Common myeloid progenitor, CD34-positive (primary cell): ENCODE results near the gene ZNF213.

Experiments
- CTCF ChIA-PET: fragments of 350-600 bp; sonication (Branson Sonifier 250); formaldehyde crosslinking; loops from one replicate; lab custom pipeline; 2021; ENCODE audit warnings: antibody characterized with exemption; lab: Charles Lee
- POLR2A ChIA-PET: fragments of 350-600 bp; sonication (Branson Sonifier 250); formaldehyde crosslinking; loops from one replicate; lab custom pipeline; 2021; ENCODE audit warnings: antibody characterized with exemption; lab: Charles Lee
- DNase-seq, 3 donors: peaks; one replicate each; pipeline versions ENCODE4 v3.0.0 to v3.0.0-alpha.2; 2013
- H3K27ac ChIP-seq, 2 experiments: 1 replicate in 1 of 2; 2 replicates in 1 of 2; pipeline ENCODE4 v1.7.0; 2013; ENCODE audit warnings: inconsistent platforms in 2 of 2, low read length in 2 of 2, mild to moderate bottlenecking in 2 of 2, low read depth in 1 of 2, moderate library complexity in 1 of 2; ENCODE audit not compliant: severe bottlenecking in 2 of 2, insufficient read depth in 1 of 2, poor library complexity in 1 of 2
- H3K27me3 ChIP-seq, 5 experiments: replicated peaks in 2 of 5; 1 replicate in 3 of 5; 2 replicates in 2 of 5; pipeline versions ENCODE4 v1.6.1 to v1.7.0; 2013; ENCODE audit warnings: low read length in 4 of 5, mild to moderate bottlenecking in 2 of 5, moderate library complexity in 2 of 5, inconsistent platforms in 1 of 5; ENCODE audit not compliant: insufficient read depth in 5 of 5, control insufficient read depth in 4 of 5
- H3K36me3 ChIP-seq, 4 experiments: 1 replicate in 2 of 4; 2 replicates in 2 of 4; pipeline versions ENCODE4 v1.6.1 to v1.7.0; 2013; ENCODE audit warnings: low read length in 3 of 4, control low read depth in 1 of 4, mild to moderate bottlenecking in 1 of 4; ENCODE audit not compliant: control insufficient read depth in 4 of 4, insufficient read depth in 4 of 4
- H3K4me1 ChIP-seq, 4 experiments: 1 replicate in 3 of 4; 2 replicates in 1 of 4; pipeline versions ENCODE4 v1.6.1 to v1.7.1; 2013; ENCODE audit warnings: low read length in 3 of 4, mild to moderate bottlenecking in 3 of 4, control low read depth in 1 of 4, inconsistent platforms in 1 of 4, moderate library complexity in 1 of 4; ENCODE audit not compliant: control insufficient read depth in 4 of 4, insufficient read depth in 4 of 4; ENCODE audit errors: control extremely low read depth in 1 of 4
- H3K4me3 ChIP-seq, 7 experiments: 1 replicate in 4 of 7; 2 replicates in 3 of 7; pipeline versions ENCODE4 v1.5.1 to v1.7.0; 2013; ENCODE audit warnings: mild to moderate bottlenecking in 7 of 7, low read length in 6 of 7, moderate library complexity in 6 of 7, inconsistent platforms in 2 of 7, low read depth in 2 of 7, control low read depth in 1 of 7; ENCODE audit not compliant: insufficient read depth in 4 of 7, control insufficient read depth in 1 of 7; ENCODE audit errors: extremely low read depth in 1 of 7
- H3K9me3 ChIP-seq, 5 experiments: 1 replicate in 4 of 5; 2 replicates in 1 of 5; pipeline versions ENCODE4 v1.6.1 to v1.7.1; 2013; ENCODE audit warnings: low read length in 4 of 5, mild to moderate bottlenecking in 2 of 5, inconsistent platforms in 1 of 5, low read depth in 1 of 5, moderate library complexity in 1 of 5; ENCODE audit not compliant: control insufficient read depth in 4 of 5, insufficient read depth in 2 of 5; ENCODE audit errors: control extremely low read depth in 1 of 5
- WGBS: methylation state at CpG from one replicate; pipeline ENCODE4 v1.1.5; 2013; ENCODE audit not compliant: insufficient coverage; 5-methylcytosine and 5-hydroxymethylcytosine counted together

ZNF213 gene

DNA sequence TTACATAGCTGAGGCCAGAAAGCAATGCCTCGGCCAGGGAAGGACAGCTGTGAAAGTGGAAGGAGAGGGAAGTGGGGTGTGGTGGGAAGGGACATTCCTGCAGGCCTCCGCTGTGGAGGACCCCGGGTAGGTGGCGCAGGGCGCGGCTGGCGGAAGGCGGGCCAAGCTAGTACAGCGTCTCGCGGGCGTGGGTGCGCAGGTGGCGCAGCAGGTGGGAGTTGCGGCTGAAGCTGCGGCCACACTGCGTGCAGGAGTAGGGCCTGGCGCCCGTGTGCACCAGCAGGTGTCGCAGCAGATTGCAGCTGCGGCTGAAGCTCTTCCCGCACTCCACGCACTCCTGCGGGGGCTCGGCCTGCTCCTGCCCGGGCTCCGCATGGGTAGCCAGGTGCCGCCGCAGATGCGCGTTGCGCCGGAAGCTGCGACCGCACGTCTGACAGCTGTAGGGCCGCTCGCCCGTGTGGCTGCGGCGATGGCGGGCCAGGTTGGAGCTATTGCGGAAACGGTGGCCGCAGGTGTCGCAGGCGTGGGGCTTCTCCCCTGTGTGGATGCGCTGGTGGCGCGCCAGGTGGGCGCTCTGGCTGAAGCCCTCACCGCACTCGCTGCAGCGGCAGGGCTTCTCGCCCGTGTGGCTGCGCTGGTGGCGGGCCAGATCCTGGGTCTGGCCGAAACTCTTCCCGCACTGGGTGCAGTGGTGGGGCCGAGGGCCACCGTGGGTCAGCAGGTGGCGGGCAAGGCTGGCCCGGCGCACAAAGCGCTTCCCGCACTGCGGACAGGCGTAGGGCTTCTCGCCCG is 45.7 kb upstream of the ZNF213 start:
- Histone ChIP-seq H3K27ac (no peak overlapping the region), H3K4me1 (peaks cover 9 to 62% (median 40%) of the 10 kb centered on the region in 4 experiments), H3K4me3 (no peak overlapping the region), H3K27me3 (no peaks in the 10 kb centered on the region), H3K9me3 (no peaks in the 10 kb centered on the region), H3K36me3 (no peaks in the 10 kb centered on the region)
- 98% methylated on average over 63 of the region's 71 CpGs for WGBS
- DNase-seq: no peak
- POLR2A ChIA-PET: no interaction called here
- CTCF ChIA-PET: interaction anchor here (0.9 to 8.7 kb wide), 7 partner anchors 12 to 67 kb away, joined by 3 to 54 read pairs (median 4); no protein-coding TSS in a partner anchor

DNA sequence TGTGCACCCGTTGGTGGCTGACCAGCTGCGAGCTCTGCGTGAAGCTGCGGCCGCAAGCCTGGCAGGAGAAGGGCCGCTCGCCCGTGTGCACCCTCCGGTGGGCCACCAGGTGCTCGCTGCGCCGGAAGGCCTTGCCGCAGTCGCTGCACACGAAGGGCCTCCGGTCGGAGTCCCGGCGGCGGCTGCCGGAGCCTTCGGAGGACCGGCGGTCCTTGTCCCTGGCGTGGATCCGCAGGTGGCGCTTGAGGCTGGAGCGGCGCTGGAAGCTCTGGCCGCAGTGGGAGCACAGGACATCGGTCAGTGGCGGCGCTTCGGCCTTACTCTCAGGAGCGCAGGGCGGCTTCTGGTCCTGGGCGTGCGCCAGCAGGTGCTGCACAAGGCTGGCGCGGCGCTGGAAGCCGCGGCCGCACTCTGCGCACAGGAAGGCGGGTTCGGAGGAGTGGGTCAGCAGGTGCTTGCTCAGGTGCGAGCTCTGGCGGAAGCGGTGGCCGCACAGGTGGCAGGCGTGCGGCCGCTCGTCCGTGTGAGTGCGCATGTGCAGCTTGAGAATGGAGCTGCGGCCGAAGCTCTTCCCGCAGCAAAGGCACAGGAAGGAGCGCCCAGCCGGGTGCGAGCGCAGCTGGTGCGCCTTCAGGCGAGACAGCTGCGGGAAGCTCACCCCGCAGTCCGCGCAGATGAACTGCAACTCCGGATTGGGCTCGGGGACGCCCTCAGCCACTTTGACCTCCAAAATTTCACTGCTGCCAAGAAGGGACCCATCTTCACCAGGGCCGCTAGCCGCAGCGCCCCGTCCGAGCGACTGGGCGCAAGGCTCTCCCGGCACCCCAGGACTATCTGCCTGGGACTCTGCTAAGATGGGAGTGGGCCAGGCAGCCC is 44.9 kb upstream of the ZNF213 start:
- no peak for DNase-seq
- ChIA-PET POLR2A (no interaction called here), CTCF (interaction anchor here (0.5 to 8.7 kb wide), 8 partner anchors 10 to 425 kb away, joined by 3 to 54 read pairs (median 5); partner anchors contain the start of gene ZSCAN10)
- H3K36me3 ChIP-seq: no peaks in the 10 kb centered on the region
- H3K27me3 ChIP-seq: no peaks in the 10 kb centered on the region
- peaks cover 9 to 56% (median 34%) of the 10 kb centered on the region in 4 experiments for H3K4me1 ChIP-seq
- WGBS: 98% methylated on average over 79 of the region's 81 CpGs
- H3K4me3 ChIP-seq: no peak overlapping the region
- H3K9me3 ChIP-seq: no peaks in the 10 kb centered on the region
- H3K27ac ChIP-seq: no peak overlapping the region

DNA sequence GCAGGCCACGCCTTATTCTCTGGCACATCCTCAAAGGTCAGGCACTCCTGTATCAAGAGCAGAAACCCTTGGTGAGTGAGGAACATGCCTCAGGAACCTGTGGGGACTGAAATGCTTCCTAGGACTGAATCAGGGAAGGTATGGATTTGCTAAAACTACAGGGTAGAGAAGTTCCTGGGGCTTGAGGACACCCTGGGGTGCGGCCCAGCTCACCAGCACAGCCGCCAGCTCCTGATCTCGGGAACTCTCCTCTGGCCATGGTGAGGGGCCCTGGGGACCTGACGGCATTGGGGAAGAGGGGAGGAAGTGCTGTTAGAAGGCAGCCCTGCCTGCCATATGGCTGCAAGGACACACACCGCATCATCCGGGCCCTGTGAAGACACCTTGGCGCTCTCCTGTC is 43.3 kb upstream of the ZNF213 start:
- no peak overlapping the region for H3K4me3 ChIP-seq
- no peaks in the 10 kb centered on the region for H3K36me3 ChIP-seq
- H3K9me3 ChIP-seq: no peaks in the 10 kb centered on the region
- H3K27ac ChIP-seq: no peak overlapping the region
- WGBS: 98% methylated on average over 8 of the region's 8 CpGs
- ChIA-PET POLR2A (no interaction called here), CTCF (interaction anchor here (0.6 to 8.7 kb wide), 8 partner anchors 8 to 93 kb away, joined by 3 to 54 read pairs (median 6); partner anchors contain the start of gene ZSCAN10)
- peaks cover 3 to 47% (median 33%) of the 10 kb centered on the region in 4 experiments for H3K4me1 ChIP-seq
- no peaks in the 10 kb centered on the region for H3K27me3 ChIP-seq
- no peak for DNase-seq

DNA sequence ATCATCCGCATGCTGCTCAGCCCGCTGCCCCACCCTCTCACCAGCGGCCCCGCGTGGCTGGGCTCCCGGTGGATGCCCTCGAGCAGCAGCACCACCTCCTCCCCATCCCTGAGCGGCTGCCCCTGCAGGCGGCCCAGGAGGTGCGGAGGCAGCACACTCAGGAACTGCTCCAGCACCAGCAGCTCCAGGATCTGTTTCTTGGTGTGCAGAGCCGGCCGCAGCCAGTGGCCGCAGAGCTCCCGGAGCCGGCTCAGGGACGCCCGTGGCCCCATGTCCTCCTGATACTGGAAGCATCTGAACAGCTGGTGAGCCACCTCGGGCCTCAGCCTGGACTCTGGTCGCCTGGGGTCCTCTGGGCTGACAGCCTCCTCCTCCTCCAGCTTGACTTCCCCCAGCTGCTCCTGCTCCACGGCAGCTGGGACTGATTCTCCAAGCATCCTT is 42.3 kb upstream of the ZNF213 start:
- 96% methylated on average over 17 of the region's 20 CpGs for WGBS
- Histone ChIP-seq H3K27ac (no peak overlapping the region), H3K9me3 (no peaks in the 10 kb centered on the region), H3K27me3 (no peaks in the 10 kb centered on the region), H3K36me3 (no peaks in the 10 kb centered on the region), H3K4me1 (peaks cover 0 to 37% (median 23%) of the 10 kb centered on the region in 4 experiments), H3K4me3 (no peak overlapping the region)
- DNase-seq: no peak
- ChIA-PET POLR2A (no interaction called here), CTCF (interaction anchor here (0.6 to 8.7 kb wide), 7 partner anchors 9 to 34 kb away, joined by 3 to 54 read pairs (median 4); no protein-coding TSS in a partner anchor)

DNA sequence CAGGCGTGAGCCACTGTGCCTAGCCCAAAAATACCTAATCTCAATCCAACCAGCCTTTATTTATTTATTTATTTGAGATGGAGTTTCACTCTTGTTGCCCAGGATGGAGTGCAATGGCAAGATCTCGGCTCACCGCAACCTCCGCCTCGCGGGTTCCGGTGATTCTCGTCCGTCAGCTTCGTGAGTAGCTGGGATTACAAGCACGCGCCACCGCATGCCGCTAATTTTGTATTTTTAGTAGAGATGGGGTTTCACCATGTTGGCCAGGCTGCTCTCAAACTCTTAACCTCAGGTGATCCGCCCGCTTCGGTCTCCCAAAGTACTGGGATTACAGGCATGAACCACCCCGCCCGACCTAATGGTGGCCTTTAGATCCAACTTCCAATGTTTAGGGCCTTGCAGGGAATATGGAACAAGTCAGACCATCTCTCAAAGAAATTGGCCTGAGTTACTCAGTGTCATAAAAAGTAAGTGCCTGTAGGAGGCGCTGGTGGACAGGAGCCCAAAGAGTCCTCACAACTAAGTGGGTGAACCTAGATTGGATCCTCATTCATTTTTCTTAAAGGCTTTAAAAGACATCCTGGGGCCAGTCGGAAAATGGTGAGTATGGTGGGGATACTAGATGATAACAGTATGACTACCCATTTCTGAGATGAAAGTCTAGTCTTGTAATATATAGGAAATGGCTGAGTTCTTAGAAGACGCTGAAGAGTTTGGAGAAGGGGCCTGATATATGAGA is 40.4 kb upstream of the ZNF213 start:
- 96% methylated on average over 17 of the region's 22 CpGs for WGBS
- no peaks in the 10 kb centered on the region for H3K27me3 ChIP-seq
- ChIA-PET CTCF (interaction anchor here (0.9 to 8.2 kb wide), 3 partner anchors 21 to 33 kb away, joined by 3 to 103 read pairs (median 3); no protein-coding TSS in a partner anchor), POLR2A (no interaction called here)
- H3K9me3 ChIP-seq: no peaks in the 10 kb centered on the region
- DNase-seq: peak; percentile 56 to 81 (median 69)
- H3K36me3 ChIP-seq: no peaks in the 10 kb centered on the region
- H3K4me1 ChIP-seq: peaks cover 0 to 21% (median 11%) of the 10 kb centered on the region in 4 experiments
- H3K27ac ChIP-seq: no peak overlapping the region
- H3K4me3 ChIP-seq: no peak overlapping the region

DNA sequence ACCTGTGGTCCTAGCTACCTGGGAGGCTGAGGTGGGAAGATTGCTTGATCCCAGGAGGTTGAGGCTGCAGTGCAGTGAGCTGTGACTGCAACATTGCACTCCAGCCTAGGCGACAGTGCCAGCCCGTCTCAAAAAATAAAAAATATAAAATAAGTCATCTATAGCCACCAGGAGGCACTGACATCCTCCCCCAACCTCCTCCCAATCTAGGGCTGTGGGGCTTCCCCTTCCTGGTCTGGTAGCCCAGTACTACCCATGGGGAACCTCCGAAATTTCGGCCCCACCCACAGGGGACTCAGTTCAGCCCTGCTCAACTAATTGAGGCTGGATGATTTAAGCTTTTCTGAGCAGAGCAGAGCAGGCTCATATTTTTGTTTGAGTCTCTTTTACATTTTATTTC is 39.0 kb upstream of the ZNF213 start:
- Histone ChIP-seq H3K27me3 (no peaks in the 10 kb centered on the region), H3K4me3 (peak overlapping the region in 1 of 7 experiments; percentile 28), H3K9me3 (no peaks in the 10 kb centered on the region), H3K36me3 (no peaks in the 10 kb centered on the region), H3K4me1 (peaks cover 10 to 30% (median 22%) of the 10 kb centered on the region in 4 experiments), H3K27ac (no peak overlapping the region)
- 0% methylated on average over 1 of the region's 4 CpGs for WGBS
- CTCF ChIA-PET: interaction anchor here (0.6 to 8.2 kb wide), 20 partner anchors 12 to 371 kb away, joined by 3 to 103 read pairs (median 4); no protein-coding TSS in a partner anchor
- POLR2A ChIA-PET: interaction anchor here (0.6 kb wide), 1 partner anchor 20 kb away, joined by 3 read pairs; no protein-coding TSS in a partner anchor
- peak; percentile 81 to 87 (median 86) for DNase-seq
